Ishikawa (cell line): ENCODE data around the gene LINGO3.

Experiments
- CEBPB ChIP-seq: IDR thresholded peaks from 2 replicates; pipeline ENCODE4 v1.6.1; 2012
- CREB1 ChIP-seq: IDR thresholded peaks from 2 replicates; pipeline ENCODE4 v1.6.1; 2012; ENCODE audit warnings: low read depth
- EGR1 ChIP-seq: IDR thresholded peaks from 2 replicates; pipeline ENCODE4 v1.6.1; 2012
- EP300 ChIP-seq: IDR thresholded peaks from 2 replicates; pipeline ENCODE4 v1.6.1; 2012; ENCODE audit warnings: borderline replicate concordance
- FOXM1 ChIP-seq: IDR thresholded peaks from 2 replicates; pipeline ENCODE4 v1.6.1; 2012; ENCODE audit warnings: low read depth, borderline replicate concordance
- RAD21 ChIP-seq: IDR thresholded peaks from 2 replicates; pipeline ENCODE4 v1.6.1; 2012; ENCODE audit warnings: low read depth
- TCF12 ChIP-seq: IDR thresholded peaks from 2 replicates; pipeline ENCODE4 v1.6.1; 2012; ENCODE audit warnings: low read depth
- TEAD4 ChIP-seq: IDR thresholded peaks from 2 replicates; pipeline ENCODE4 v1.6.1; 2012
- USF1 ChIP-seq: IDR thresholded peaks from 2 replicates; pipeline ENCODE4 v1.6.1; 2012
- ZBTB7A ChIP-seq: IDR thresholded peaks from 2 replicates; pipeline ENCODE4 v1.6.1; 2012; ENCODE audit warnings: low read depth

- TF ChIP-seq CREB1: no peak
- no peak for TF ChIP-seq RAD21
- TF ChIP-seq EP300: no peak
- TF ChIP-seq TCF12: no peak
- TF ChIP-seq TEAD4: no peak
- TF ChIP-seq USF1: no peak
- TF ChIP-seq EGR1: no peak
- no peak for TF ChIP-seq FOXM1
- no peak for TF ChIP-seq CEBPB
- no peak for TF ChIP-seq ZBTB7A
These were observed 31.0 kb upstream of the LINGO3 start for GRCh38 chr19:2338751-2339643.
